GM12892 (cell line): ENCODE measurements around the gene MRPL44.

ENCODE experiments used
- POLR2A ChIP-seq: IDR thresholded peaks from 2 replicates; pipeline ENCODE4 v1.6.1; 2011; ENCODE audit warnings: low read depth, low read length, control low read depth
- POLR2AphosphoS5 ChIP-seq: IDR thresholded peaks from 2 replicates; pipeline ENCODE4 v1.6.1; 2011; ENCODE audit warnings: low read depth, low read length, control low read depth
- TAF1 ChIP-seq: IDR thresholded peaks from 2 replicates; pipeline ENCODE4 v1.6.1; 2011; ENCODE audit warnings: low read depth, mild to moderate bottlenecking, control low read depth, low read length, borderline replicate concordance

DNA sequence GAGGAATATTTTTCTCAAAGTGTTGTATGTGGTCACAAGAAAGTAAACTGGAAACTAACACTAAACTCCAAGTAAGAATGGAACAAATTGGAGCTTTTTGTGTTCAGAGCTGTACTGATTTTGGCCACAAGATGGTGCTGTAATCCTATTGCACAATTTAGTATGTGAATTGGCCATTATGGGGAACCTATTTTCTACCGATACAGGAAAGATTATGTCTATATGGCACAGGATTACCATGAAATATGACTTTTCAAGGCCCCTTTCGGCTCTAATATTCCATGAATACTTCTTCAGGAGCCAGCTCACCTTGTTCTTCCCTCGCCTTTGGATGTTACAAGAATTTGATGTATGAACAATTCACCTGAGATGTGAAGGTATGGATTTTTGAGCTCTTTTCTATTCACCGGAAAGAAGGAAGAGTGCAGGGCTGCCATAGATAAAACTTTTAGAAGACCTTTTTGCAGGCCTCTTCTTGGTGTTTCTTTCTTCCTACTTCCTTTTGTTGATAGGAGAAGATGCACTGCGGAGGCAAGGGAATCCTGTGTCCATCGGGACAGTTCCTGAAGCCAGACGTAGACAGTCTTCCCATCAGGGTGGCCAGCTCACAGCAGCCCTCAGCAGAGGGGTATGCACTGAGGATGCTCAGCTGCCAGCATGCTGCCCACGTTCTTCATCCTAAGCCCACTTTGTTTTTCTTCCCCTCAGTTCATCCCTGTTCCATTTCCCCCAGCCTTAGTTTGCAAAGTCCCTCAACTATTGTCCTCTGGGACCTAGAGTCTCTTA lies 13.3 kb downstream of the MRPL44 start:
- no peak for TF ChIP-seq POLR2A
- TF ChIP-seq POLR2AphosphoS5: no peak
- no peak for TF ChIP-seq TAF1
